Fibroblast of lung (primary cell): Measurements from ENCODE around the gene KCNC2.

Experiments
- CTCF ChIP-seq, 2 donors: IDR thresholded peaks in 1 of 2; conservative IDR thresholded peaks in 1 of 2; 1 replicate in 1 of 2; 2 replicates in 1 of 2; pipeline ENCODE4 v1.5.1; 2011 to 2012; ENCODE audit warnings: low read length in 2 of 2, control low read depth in 1 of 2, inconsistent platforms in 1 of 2, low read depth in 1 of 2, mild to moderate bottlenecking in 1 of 2
- EZH2 ChIP-seq: IDR thresholded peaks from 2 replicates; pipeline ENCODE4 v1.5.1; 2012; ENCODE audit warnings: low read length, control low read depth, mild to moderate bottlenecking; ENCODE audit errors: missing control alignments

GRCh38 chr12:74999474-74999873 is 210.2 kb downstream of the KCNC2 start:
- TF ChIP-seq CTCF (conservative IDR thresholded peaks at IDR 0.05 in 1 of 2, IDR thresholded peaks at IDR 0.05 in 1 of 2; ENCODE audit: low read depth in 1 of 2, low read length in 2 of 2) (no peak), EZH2 (no peak)
